COLO829 (cell line): Measurements from ENCODE around the gene EFCAB13.

Source experiments
- DNase-seq: peaks from one replicate; pipeline ENCODE4 v3.0.0; 2012; ENCODE audit warnings: low spot score

The EFCAB13 gene

GRCh38 chr17:47295037-47295873 is 28.5 kb upstream of the EFCAB13 start:
- peak; percentile 81 for DNase-seq

- no peak for DNase-seq
Measured at GRCh38 chr17:47295874-47296255, 27.9 kb upstream of the EFCAB13 start.

DNA sequence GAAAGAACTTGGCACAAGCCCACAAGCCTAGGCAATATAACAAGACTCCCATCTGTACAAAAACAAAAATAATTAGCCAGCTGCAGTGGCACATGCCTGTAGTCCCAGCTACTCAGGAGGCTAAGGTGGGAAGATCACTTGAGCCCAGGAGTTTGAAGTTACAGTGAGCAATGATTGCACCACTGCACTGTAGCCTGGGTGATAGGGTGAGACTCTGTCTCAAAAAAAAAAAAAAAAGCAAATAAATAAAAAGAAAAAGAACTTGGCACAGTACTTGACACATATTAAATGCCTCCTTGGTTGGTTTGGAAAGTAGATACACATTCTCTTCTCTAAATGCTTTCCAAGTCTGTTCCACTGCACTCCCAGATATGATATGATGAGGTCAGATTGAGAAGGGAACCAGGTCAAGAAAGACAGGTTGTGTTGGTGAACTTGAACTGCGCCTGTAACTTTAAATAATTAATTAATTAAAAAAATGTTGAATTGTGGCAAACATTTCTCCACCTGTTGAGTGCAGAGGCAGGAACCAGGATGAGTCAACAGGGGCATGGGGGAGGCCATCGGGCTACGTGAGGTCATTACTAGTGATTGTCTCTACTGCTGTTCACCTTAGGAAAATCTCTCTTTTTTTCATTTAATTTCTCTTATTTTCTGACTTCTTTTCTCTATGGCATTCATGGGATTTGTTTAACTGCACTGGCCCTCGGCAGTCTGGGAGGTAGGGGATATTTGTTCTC is 25.9 kb upstream of the EFCAB13 start:
- DNase-seq: no peak

GRCh38 chr17:47298712-47299111 is 25.0 kb upstream of the EFCAB13 start:
- DNase-seq: no peak

GRCh38 chr17:47299239-47299910 is 24.4 kb upstream of the EFCAB13 start:
- no peak for DNase-seq

DNA sequence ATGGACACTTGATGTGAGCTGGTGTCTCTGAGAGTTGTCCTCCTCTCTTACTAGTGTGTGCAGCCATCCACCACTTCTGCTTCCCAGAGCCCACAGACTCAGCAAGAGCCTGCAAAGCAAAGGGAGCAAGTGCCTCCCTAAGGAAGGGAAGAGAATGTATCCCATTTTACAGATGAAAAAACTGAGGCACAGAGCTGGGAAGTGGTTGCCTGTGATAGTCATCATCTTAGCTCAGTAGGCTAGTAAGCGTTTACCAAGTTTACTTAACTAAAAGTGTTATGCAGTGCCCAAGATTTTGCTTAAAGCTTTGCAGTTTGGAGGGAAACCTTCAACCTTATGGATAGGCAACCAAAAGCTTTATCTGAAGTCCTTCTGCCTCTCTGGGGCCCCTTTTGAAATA is 23.0 kb upstream of the EFCAB13 start:
- no peak for DNase-seq

- no peak for DNase-seq
Measured at GRCh38 chr17:47301161-47301560, 22.6 kb upstream of the EFCAB13 start.

DNA sequence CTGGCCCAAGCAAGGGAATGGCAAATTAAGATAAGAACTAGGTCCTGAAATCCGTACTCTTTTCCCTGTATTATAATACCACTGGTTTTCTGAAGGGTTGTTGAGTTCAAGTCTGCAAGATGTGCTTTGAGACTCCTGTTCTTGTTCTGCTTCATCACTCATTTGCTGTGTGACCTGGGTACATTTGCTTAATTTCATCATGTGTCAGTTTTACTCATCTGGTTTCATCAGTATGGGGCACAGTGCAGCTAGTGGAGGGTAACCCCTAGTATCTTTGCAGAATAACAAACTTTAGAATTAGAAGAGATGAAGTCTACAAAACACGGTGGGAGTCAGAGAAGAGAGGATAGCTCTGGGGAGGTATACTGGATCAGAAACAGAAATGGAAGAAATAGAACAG is 21.9 kb upstream of the EFCAB13 start:
- DNase-seq: no peak

DNA sequence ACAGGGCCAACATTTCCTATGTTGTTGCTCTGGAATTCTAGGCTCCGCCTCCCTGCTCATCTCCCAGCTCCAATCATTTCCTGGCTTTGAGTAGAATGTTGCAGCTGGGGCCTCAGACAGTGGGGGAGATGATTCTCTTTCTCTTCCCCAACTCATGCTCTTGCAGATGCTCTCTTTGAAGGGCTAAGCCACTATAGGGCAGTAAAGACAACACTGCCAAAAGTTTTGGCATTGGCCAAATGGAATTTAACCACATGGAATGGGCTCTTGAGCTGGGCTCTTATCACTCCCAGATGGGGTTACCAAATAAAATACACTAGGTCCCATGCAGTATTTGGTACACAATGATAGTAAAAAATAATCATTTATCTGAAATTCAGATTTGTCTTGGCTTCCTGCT is 19.6 kb upstream of the EFCAB13 start:
- no peak for DNase-seq

GRCh38 chr17:47305302-47305923 is 18.3 kb upstream of the EFCAB13 start:
- no peak for DNase-seq

- no peak for DNase-seq
Measured at GRCh38 chr17:47310186-47310733, 13.5 kb upstream of the EFCAB13 start.

- DNase-seq: no peak
Measured at GRCh38 chr17:47311420-47311819, 12.3 kb upstream of the EFCAB13 start.

GRCh38 chr17:47315451-47316266 is 8.1 kb upstream of the EFCAB13 start:
- peak; percentile 87 for DNase-seq

DNA sequence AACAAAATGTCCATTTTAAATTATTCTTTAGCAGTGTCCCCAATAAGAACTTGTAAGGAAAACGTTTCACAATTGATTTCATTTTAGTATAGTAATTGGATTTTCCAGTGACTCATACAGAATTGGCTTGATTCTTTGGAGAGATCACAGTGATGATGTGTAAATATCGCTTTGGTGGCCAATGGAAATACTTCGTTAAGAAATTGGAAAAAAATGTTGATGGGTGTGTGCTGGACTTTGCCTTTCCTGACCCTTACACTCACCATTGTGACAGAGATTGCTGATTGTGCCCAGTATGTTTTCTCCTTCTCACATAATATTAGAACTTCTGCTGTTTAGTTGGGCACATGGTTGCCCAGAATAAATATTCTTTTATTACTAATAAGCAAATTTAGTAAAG is 7.4 kb upstream of the EFCAB13 start:
- DNase-seq: peak; percentile 51

DNA sequence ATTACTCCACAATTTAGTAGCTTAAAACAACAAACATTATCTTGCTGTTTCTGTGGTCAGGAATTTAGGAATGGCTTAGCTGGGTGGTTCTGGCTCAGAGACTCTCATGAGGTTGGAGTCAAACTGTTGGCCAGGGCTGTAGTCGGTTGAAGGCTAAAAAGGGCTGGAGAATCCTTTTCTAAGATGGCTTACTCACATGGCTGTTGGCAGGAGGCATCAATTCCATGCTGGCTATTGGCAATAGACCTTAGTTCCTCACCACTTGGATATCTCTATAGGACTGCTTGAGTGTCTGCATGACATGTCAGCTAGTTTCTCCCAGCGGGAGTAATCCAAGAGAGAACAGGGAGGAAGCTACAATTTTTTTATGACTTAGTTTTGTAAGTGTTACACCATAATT is 6.6 kb upstream of the EFCAB13 start:
- DNase-seq: no peak

DNA sequence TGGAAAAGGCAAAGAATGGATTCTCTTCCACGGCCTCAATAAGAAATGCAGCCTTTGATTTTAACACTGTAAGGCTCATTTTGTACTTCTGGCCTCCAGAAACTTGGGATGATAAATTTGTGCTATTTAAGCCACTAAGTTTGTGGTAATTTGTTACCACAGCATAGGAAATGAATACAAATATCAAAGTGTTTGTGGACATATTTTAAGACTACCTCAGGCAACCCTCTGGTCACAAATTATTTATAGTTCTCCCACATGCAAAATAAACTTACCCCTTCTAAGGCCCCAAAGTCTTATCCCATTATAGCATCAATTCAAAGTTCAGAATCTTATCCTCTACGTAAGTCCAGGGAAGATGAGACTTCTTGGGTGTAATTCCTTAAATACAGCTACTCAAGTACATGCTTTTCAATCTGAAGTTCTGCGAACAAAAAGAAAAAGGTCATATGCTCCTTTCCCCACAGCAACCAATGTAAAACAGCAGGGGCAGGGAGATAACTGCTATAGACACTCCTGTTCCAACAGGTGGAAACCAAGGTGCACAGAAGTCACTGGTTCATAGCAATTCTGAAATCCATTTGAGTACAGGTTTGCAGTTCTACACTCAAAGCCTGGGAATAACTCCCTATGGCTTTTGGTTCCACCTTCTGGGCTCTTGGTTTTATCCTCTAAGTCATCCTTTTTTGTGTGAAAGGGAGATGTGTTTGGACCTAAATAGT is 5.4 kb upstream of the EFCAB13 start:
- DNase-seq: no peak

DNA sequence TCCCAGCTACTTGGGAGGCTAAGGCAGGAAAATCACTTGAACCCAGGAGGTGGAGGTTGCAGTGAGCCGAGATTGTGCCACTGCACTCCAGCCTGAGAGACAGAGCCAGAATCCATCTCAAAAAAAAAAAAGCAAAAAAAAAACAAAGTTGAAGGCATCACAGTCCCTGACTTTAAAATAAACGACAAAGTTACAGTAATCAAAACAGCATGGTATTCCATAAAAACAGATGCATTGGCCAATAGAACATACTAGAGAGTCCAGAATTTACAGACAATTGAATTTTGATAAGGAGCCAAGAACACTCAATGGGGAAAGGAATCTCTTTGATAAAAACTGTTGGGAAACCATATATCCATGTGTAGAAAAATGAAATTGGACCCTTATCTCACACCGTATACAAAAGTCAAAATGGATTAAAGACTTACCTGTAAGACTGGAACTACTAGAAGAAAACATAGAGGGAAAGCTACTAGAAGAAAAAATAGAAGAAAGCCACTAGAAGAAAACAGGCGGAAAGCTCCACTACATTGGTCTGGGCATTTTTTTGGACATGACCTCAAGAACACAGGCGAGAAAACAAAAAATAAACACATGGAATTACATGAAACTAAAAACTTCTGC is 2.8 kb upstream of the EFCAB13 start:
- DNase-seq: no peak

DNA sequence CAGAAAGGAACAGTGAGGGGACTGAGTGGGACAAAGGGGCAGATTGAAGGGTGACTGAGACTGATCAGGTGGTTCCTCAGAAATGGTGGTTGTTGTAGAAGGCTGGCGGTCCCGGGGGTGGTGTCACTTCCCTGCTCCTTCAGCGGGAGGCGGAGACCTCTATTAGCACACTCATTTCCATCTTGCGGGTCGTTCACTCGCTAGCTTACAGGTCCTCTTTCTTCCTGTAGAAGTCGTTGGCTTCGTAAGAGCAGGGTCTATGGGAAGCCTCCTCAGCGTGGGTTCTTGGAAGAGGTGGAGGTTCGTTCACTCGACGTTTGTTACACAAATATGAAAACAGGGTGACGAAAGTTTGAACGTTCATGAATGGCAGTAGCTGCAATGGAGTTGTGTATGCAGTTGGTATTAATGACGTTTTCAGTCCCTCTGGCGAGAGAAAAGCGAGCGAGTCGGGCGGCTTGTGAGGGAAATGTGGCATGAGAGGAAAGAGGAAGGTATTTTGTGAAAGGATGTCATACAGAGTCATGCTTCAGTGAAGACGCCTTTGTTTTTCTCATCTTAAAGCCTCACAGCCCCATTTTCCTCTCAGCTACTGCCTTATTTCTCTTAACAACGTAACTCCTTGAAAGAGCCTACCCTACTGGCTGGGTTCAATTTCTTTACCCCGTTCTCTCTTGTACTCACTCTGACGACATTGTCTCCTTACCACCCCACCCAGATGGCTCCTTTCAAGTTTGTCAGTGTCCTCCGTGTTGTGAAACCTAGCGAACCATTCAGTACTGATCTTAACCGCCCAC is 667 bp downstream of the EFCAB13 start:
- DNase-seq: no peak

DNA sequence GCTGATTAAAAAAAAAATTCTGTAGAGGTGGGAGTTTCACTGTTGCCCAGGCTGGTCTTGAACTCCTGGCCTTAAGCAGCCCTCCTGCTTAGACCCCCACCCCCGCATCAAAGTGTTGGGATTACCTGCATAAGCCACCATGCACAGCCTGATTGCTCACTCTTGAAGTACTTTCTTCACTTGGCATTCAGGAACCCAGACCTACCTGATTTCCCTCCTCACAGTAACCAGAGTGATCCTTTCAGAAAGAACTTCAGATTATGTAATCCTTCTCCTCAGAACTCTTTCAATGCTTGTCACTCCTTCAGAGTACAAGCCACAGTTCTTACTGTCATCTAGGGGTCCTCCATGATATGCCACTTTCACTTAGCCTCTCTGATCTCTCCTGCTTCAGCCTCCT is 1.4 kb downstream of the EFCAB13 start:
- no peak for DNase-seq
